HepG2 (cell line): ENCODE results near the gene KANK3. TPM values are rescaled to one million over a fixed set of nuclear protein-coding genes. Genes with fewer than 3 reads are reported as not detected.

Experiments
- CHD4 ChIP-seq: fragments of 200-600 bp; sonication (generic); IDR thresholded peaks from 2 replicates; pipeline ENCODE4 v1.7.0; 2017; ENCODE audit warnings: mild to moderate bottlenecking, low read length, borderline replicate concordance
- FIP1L1 ChIP-seq: fragments of 200-400 bp; formaldehyde crosslinking; IDR thresholded peaks from 2 replicates; pipeline ENCODE4 v1.6.1; 2018; ENCODE audit warnings: low read depth, mild to moderate bottlenecking, low read length, moderate library complexity, borderline replicate concordance; ENCODE audit not compliant: insufficient read depth
- FOXK2 ChIP-seq: fragments of 450-650 bp; IDR thresholded peaks from 2 replicates; pipeline ENCODE4 v1.6.1; 2016
- NFYC ChIP-seq: IDR thresholded peaks from 2 replicates; pipeline ENCODE4 v1.6.1; 2016; ENCODE audit warnings: missing genetic modification reagents, missing compliant biosample characterization
- PRDM10 ChIP-seq: sonication (generic); formaldehyde crosslinking; IDR thresholded peaks from 2 replicates; pipeline ENCODE4 v1.4.0; 2020; ENCODE audit warnings: low read depth, missing genetic modification reagents
- RFX3 ChIP-seq: IDR thresholded peaks from 2 replicates; pipeline ENCODE4 v1.6.1; 2016; ENCODE audit warnings: missing biosample characterization, missing genetic modification reagents
- SCMH1 ChIP-seq: sonication (generic); formaldehyde crosslinking; IDR thresholded peaks from 2 replicates; pipeline ENCODE4 v1.9.0; 2021; ENCODE audit warnings: missing genetic modification reagents, mild to moderate bottlenecking, borderline replicate concordance
- TAF15 ChIP-seq: fragments of 200-400 bp; formaldehyde crosslinking; IDR thresholded peaks from one replicate; pipeline ENCODE4 v1.6.1; 2018; ENCODE audit warnings: mild to moderate bottlenecking, low read depth, low read length; ENCODE audit not compliant: poor library complexity, severe bottlenecking
- THAP9 ChIP-seq: sonication (generic); formaldehyde crosslinking; IDR thresholded peaks from 2 replicates; pipeline ENCODE4; 2020; ENCODE audit warnings: missing genetic modification reagents, mild to moderate bottlenecking, borderline replicate concordance
- TSC22D2 ChIP-seq: sonication (generic); formaldehyde crosslinking; IDR thresholded peaks from 2 replicates; pipeline ENCODE4 v1.5.1; 2020; ENCODE audit warnings: missing genetic modification reagents, mild to moderate bottlenecking, borderline replicate concordance
- ZBTB1 ChIP-seq: sonication (generic); formaldehyde crosslinking; IDR thresholded peaks from 2 replicates; pipeline ENCODE4 v1.4.0; 2020; ENCODE audit warnings: missing genetic modification reagents, borderline replicate concordance
- ZNF318 ChIP-seq: sonication (generic); formaldehyde crosslinking; IDR thresholded peaks from 2 replicates; pipeline ENCODE4 v1.4.0; 2020; ENCODE audit warnings: mild to moderate bottlenecking, missing genetic modification reagents
- ZNF720 ChIP-seq: sonication (generic); formaldehyde crosslinking; IDR thresholded peaks from 2 replicates; pipeline ENCODE4 v1.4.0; 2020; ENCODE audit warnings: missing genetic modification reagents
- polyA plus RNA-seq, 8 experiments: library from polyadenylated mRNA; depleted of rRNA in 3 of 8; stranded (reverse) in 7 of 8; unstranded in 1 of 8; fragments of >200 nt; fragmentation: Illumina TruSeq in 4 of 8; extraction: Trizol in 4 of 8; gene quantifications; 2 replicates each; pipeline versions ENCODE4 v1.2.1 to v1.2.3, GENCODE V29; 2011 to 2016; ENCODE audit warnings: low read depth in 4 of 8, missing spikeins in 1 of 8, mixed read lengths in 1 of 8; ENCODE audit not compliant: insufficient read depth in 1 of 8
- total RNA-seq, 5 experiments: library from RNA; depleted of rRNA; stranded (reverse); fragments of >200 nt; fragmentation: Illumina TruSeq; extraction: Trizol; gene quantifications; 2 replicates each; pipeline ENCODE4 v1.2.3, GENCODE V29; 2016; ENCODE audit warnings: low read depth in 1 of 5

Gene KANK3
- total and polyA plus RNA-seq, 2 of the 13 experiments (the other 11 are each of a cell fraction or from before 2014, with no cell fraction given), result 0.15 to 0.20 TPM

GRCh38 chr19:8307965-8308866 lies 34.8 kb downstream of the KANK3 start, which contains the start of gene CD320 (continued):
- TF ChIP-seq TAF15 (no peak), THAP9 (CRISPR knock-in tag) (peak; percentile 43; the same call in 1 of the 2 replicates), ZBTB1 (CRISPR knock-in tag) (no peak), ZNF318 (CRISPR knock-in tag) (peak; percentile 76; the same call in 1 of the 2 replicates), FOXK2 (no peak), NFYC (CRISPR knock-in tag) (peak; percentile 85), PRDM10 (CRISPR knock-in tag) (no peak), RFX3 (no peak), SCMH1 (CRISPR knock-in tag) (no peak), ZNF720 (no peak), TSC22D2 (CRISPR knock-in tag) (no peak), FIP1L1 (peak; percentile 81; the same call in 1 of the 2 replicates), CHD4 (no peak)
